GM21619 (cell line): ENCODE results near the gene PTCD2.
"Not testable (repeated sequence)": the region's sequence is repeated elsewhere in the genome, so short reads cannot be mapped to it uniquely, and the experiment has no call there.

ENCODE experiments used
- ATAC-seq: cut with Tn5 transposase; IDR thresholded peaks from one replicate; pipeline ENCODE4 v1.9.1; 2021; ENCODE audit not compliant: unreplicated experiment

Gene PTCD2

DNA sequence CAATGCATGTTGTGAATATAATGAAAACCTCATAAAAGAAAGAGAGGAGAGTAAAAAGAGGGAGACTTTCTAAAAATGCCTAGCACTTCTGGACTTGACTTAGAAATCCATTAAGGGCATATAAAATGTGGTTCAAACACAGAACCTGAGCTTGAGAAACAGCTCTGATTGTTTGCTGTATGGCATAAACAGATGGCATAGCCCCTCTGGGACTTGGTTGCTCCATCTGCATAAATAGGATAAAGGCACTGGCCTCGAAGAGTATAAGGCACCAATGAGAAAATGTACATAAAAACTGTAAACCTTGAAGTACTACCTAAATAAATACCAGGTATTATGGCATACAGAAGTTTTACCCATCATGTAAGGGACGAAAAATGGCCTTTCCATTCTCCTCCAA, 23.9 kb upstream of the PTCD2 start:
- no peak for ATAC-seq

GRCh38 chr5:72298136-72298535, 22.0 kb upstream of the PTCD2 start:
- peak; percentile 35 for ATAC-seq

- ATAC-seq: no peak
Measured at GRCh38 chr5:72298711-72299110, 21.5 kb upstream of the PTCD2 start.

- ATAC-seq: no peak
Measured at GRCh38 chr5:72300590-72301339, 19.4 kb upstream of the PTCD2 start.

DNA sequence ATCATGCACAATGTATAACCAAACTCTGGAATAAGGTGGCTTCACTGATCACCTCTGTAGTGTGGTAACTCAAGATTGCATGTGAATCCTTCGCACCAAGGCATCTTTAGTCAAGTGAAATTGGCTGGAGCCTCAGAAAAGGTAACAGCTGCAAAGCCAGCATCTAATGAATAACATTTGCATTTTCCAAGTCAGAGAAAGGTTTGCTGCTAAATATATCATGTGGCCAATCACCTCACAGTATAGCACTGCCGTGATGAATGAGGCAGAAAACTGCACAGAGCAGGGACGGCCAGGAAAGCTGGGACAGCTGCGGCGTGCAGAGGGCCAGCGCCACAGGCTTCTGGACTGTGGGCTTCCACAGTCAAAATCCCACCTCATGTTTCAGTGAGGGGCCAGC, 18.6 kb upstream of the PTCD2 start:
- peak; percentile 56 for ATAC-seq

DNA sequence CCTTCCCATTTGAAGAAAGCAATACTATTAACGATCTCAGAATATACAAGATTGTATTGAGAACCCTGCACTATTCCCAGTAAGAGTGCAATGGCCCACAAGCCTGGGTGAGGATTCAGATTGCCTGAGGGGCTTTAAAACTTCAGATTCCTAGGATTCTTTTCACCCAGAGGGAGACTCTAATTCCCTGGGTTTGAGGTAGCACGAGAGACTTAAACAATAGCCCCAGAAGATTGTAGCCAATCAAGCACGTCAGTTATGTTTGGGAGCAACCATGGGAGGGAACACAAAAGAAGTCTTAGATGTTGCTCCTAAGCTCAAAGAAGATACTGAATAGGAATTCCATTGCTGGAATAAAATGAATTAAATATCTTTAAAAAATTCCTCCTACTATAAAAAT, 18.0 kb upstream of the PTCD2 start:
- ATAC-seq: no peak

GRCh38 chr5:72305194-72306142, 14.7 kb upstream of the PTCD2 start:
- no peak for ATAC-seq

GRCh38 chr5:72307573-72307967, 12.6 kb upstream of the PTCD2 start:
- no peak for ATAC-seq

DNA sequence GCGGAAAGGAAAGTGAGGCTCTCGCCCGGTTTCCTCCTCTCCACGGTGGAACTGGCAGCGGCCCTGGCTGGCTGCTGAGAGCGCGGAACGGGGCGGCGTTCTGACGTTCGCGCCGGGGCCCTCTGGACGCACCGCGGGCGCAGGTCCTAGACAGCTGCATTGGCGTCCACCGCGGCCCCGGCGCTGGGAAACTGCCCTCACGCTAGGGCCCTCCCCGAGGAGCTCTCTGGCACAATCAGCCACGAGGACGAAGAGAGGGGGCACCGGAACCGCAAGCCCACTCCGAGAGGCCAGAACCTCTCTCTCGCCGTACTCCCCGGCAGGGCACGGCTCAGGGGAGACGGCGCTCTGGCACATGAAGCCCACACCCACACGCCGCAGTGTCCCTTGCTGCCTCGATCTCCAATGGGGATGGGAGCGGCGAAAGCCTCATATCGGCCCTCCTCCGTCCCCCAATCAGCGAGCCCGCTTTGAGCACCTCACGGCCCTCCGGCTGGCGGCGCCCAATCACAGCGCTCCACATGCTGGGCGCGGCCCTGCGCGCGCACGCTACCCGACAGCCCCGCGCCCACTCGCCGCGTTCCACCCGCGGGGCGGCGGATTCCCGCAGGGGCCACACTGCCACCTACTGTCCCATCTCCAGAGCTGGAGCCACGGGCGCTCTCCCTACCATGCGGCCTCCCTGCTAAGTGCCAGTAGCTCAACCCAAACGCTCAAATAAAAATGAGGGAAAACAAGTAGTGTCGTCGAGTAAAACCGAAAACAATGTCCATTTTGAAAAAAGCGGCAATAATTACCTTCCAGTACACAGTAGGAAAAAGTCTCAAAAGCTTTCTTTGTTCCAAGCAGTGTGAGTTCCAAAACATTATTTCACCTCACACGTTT, 12.0 kb upstream of the PTCD2 start:
- peak; percentile 85 for ATAC-seq

DNA sequence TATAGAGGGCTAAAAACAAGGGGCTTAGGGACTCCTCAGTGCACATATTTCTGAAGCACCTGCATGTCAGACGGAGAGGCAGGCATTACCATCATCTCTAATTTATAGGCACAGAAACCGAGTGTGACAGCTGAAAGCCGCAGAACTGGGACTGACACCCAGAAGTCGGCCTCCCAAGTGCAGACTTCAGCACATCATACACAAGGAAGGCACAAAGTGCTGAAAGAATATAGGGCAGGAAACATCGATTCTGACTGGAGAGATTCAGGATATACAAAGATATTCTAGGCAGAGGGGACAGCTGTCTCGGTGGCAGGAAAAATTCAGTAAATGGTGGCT, 11.4 kb upstream of the PTCD2 start:
- no peak for ATAC-seq

DNA sequence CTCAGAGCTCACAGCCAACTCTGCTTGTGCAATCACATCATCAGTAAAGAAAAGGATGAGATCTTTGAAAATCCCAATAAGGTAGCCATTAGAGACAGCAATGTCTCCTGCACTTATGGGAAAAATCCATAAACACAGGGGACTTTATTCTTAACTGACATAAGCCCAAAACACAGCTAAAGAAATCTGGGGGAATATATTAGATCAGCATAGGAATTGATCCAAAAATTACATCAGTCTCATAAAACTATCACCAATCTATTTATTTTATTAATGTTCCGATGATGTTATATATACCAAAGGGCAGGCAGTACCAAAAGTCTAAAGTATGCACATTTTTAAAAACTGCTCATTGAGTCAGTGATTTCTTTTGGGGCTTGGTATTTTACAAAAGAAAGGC, 7.0 kb upstream of the PTCD2 start:
- ATAC-seq: no peak

DNA sequence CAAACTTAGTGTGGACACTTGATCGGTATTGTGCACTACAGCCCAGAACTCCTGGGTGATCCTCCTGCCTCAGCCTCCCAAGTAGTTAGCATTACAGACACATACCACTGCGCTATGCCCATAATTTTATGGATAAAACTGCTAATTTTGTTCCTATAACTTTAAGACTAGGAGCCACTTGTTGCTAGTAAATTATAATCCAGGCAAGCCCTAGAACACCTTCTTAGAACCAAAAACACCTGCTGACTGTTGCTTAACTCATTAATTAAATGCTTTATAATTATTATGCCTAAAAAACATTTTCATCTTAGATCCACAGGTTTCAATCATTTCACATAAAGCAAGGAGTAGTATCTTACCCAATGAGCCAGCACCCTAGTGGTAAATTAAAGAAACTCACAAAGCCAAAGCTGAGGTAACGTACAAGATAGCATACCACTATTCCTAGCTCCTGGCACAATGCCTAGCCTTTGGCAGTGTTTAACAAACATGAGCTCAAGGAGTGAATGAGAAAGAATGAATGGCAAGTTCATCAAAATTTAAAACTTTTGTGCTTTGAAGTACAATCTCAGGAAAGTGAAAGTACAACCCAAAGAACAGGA, 5.5 kb upstream of the PTCD2 start:
- ATAC-seq: no peak

GRCh38 chr5:72319435-72319975, 668 bp upstream of the PTCD2 start:
- ATAC-seq: not testable (repeated sequence)

GRCh38 chr5:72324189-72324825, 4.1 kb downstream of the PTCD2 start:
- ATAC-seq: no peak

GRCh38 chr5:72325566-72326305, 5.6 kb downstream of the PTCD2 start:
- no peak for ATAC-seq

- no peak for ATAC-seq
Measured at GRCh38 chr5:72326306-72326649, 6.1 kb downstream of the PTCD2 start.

DNA sequence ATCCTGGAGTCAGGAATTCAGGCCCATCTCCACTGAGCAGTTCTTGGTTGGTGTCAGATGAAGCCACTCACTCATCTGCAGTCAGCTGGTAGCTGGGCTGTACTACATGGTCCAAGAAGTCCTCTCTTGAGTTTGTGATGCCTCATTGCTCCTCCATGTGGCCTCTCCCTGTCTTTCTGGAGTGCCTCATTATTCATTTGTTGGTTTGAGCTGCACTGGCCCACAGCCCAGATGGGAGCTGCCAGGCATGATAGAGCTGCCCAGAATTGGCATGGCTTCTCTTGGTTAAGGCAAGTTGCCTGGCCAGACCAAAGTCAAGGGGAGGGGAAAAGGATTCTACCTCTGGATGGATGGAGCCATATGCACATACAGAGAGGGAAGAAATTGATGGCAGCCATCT, 8.0 kb downstream of the PTCD2 start:
- no peak for ATAC-seq

DNA sequence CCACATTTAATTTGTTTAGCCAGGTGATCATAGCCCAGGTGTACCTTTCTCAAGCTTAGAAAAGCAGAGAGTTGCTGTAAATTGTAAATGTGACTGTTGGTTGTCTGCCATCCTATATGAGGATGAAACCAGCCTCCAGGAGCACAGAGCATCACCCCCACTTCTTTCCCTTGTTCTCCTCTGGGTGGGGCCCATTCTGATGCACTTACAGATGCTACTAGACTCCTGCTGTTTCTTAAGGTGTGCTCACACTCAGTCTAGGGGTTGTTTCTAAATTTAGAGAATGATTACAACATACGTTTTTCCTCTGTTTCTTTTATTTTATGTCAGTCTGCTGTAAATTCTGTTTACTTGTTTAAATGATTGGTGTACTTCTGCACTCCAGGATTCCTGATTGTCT, 10.5 kb downstream of the PTCD2 start:
- no peak for ATAC-seq

DNA sequence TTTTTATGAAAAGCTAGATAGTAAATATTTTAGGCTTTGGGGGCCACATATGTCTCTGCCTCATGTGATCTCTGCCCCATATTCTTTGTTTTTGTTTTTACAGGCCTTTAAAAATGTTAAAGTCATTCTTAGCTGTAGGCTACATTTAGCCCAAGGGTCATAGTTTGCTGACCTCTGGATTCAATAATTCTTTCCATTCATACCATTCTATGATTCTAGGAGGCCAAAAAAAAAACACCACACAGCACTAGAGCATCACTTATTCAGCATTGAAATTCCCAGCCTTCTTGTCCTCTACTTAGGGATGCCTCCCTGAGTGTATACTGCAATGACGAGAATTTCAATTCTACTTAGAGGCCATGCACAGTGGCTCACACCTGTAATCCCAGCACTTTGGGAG, 17.0 kb downstream of the PTCD2 start:
- ATAC-seq: no peak
